ENCODE results near the gene OSBPL10. TPM values are rescaled to one million over a fixed set of nuclear protein-coding genes. Genes with fewer than 3 reads are reported as not detected.

The OSBPL10 gene
- total RNA-seq, 1 donor from 2014 or later, result 18.8 TPM

GRCh38 chr3:31929826-31930502 is 51.1 kb downstream of the OSBPL10 start:
- intact Hi-C loops (cut with DNase I), result no loop called here
- H3K9me3 ChIP-seq, result no peaks in the 10 kb centered on the region
- no peaks in the 10 kb centered on the region for H3K36me3 ChIP-seq
- H3K27me3 ChIP-seq (ENCODE audit: low read depth), result no peaks in the 10 kb centered on the region
- ATAC-seq (no peak), DNase-seq (no peak)
- H3K4me3 ChIP-seq, result no peak overlapping the region
- TF ChIP-seq CTCF (IDR thresholded peaks at IDR 0.05), result no peak
- no peak overlapping the region for H3K27ac ChIP-seq
- peaks cover 17% of the 10 kb centered on the region for H3K4me1 ChIP-seq

- Histone ChIP-seq H3K4me3 (no peak overlapping the region), H3K4me1 (no peaks in the 10 kb centered on the region), H3K9me3 (no peaks in the 10 kb centered on the region), H3K36me3 (no peaks in the 10 kb centered on the region), H3K27me3 (ENCODE audit: low read depth) (no peaks in the 10 kb centered on the region), H3K27ac (no peak overlapping the region)
- no peak for ATAC-seq
- intact Hi-C loops (cut with DNase I), result no loop called here
- DNase-seq, result no peak
- no peak for TF ChIP-seq CTCF (IDR thresholded peaks at IDR 0.05)
Observed at GRCh38 chr3:31927811-31928210, 53.3 kb downstream of the OSBPL10 start.

- Histone ChIP-seq H3K4me1 (no peaks in the 10 kb centered on the region), H3K4me3 (no peak overlapping the region), H3K9me3 (no peaks in the 10 kb centered on the region), H3K36me3 (no peaks in the 10 kb centered on the region), H3K27ac (no peak overlapping the region), H3K27me3 (ENCODE audit: low read depth) (no peaks in the 10 kb centered on the region)
- intact Hi-C loops (cut with DNase I), result no loop called here
- TF ChIP-seq CTCF (IDR thresholded peaks at IDR 0.05), result no peak
- no peak for DNase-seq
- ATAC-seq, result no peak
Observed at GRCh38 chr3:31926543-31926942, 54.5 kb downstream of the OSBPL10 start.

GRCh38 chr3:31925271-31925630 is 55.8 kb downstream of the OSBPL10 start:
- Histone ChIP-seq H3K27me3 (ENCODE audit: low read depth) (no peaks in the 10 kb centered on the region), H3K9me3 (peaks cover 4% of the 10 kb centered on the region), H3K36me3 (no peaks in the 10 kb centered on the region), H3K4me1 (no peaks in the 10 kb centered on the region), H3K27ac (no peak overlapping the region), H3K4me3 (no peak overlapping the region)
- intact Hi-C loops (cut with DNase I), result no loop called here
- no peak for TF ChIP-seq CTCF (IDR thresholded peaks at IDR 0.05)
- DNase-seq (no peak), ATAC-seq (no peak)

GRCh38 chr3:31924610-31925270 is 56.3 kb downstream of the OSBPL10 start:
- intact Hi-C loops (cut with DNase I), result no loop called here
- H3K27me3 ChIP-seq (ENCODE audit: low read depth), result no peaks in the 10 kb centered on the region
- peaks cover 9% of the 10 kb centered on the region for H3K9me3 ChIP-seq
- no peak for ATAC-seq
- no peak for TF ChIP-seq CTCF (IDR thresholded peaks at IDR 0.05)
- DNase-seq, result no peak
- H3K27ac ChIP-seq, result no peak overlapping the region
- H3K4me1 ChIP-seq, result no peaks in the 10 kb centered on the region
- H3K4me3 ChIP-seq, result no peak overlapping the region
- no peaks in the 10 kb centered on the region for H3K36me3 ChIP-seq

Data from lower lobe of right lung (tissue), 2 donors.